Measurements from ENCODE around the gene LRP2.

LRP2 gene

DNA sequence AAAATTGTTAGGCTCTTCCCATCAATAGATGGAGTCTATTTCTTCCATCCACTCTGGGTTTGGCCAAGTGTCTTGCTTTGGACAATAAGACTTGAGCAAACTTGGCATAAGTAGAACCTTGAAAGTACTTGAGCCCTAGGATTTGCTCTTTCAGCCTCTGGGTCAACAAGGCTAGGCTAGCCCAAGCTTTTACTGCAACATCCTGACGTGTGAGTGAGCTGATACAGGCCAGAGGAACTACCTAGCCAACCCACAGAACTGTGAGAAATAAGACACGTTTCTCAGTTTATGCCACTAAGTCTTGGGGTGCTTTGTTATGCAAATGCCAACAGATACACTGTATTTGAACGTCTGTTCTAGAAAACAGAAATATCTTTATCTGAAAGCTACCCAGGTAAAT lies 71.9 kb downstream of the LRP2 start:
- CTCF ChIA-PET, result no interaction called here
- no peak overlapping the region for H3K27ac ChIP-seq
- TF ChIP-seq, protein P1, sequence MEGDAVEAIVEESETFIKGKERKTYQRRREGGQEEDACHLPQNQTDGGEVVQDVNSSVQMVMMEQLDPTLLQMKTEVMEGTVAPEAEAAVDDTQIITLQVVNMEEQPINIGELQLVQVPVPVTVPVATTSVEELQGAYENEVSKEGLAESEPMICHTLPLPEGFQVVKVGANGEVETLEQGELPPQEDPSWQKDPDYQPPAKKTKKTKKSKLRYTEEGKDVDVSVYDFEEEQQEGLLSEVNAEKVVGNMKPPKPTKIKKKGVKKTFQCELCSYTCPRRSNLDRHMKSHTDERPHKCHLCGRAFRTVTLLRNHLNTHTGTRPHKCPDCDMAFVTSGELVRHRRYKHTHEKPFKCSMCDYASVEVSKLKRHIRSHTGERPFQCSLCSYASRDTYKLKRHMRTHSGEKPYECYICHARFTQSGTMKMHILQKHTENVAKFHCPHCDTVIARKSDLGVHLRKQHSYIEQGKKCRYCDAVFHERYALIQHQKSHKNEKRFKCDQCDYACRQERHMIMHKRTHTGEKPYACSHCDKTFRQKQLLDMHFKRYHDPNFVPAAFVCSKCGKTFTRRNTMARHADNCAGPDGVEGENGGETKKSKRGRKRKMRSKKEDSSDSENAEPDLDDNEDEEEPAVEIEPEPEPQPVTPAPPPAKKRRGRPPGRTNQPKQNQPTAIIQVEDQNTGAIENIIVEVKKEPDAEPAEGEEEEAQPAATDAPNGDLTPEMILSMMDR (conservative IDR thresholded peaks at IDR 0.05; ENCODE audit: low read depth), result no peak
- no peak for DNase-seq (ENCODE audit: low spot score)
- POLR2A ChIA-PET (ENCODE audit: low non-redundant PET), result no interaction called here

DNA sequence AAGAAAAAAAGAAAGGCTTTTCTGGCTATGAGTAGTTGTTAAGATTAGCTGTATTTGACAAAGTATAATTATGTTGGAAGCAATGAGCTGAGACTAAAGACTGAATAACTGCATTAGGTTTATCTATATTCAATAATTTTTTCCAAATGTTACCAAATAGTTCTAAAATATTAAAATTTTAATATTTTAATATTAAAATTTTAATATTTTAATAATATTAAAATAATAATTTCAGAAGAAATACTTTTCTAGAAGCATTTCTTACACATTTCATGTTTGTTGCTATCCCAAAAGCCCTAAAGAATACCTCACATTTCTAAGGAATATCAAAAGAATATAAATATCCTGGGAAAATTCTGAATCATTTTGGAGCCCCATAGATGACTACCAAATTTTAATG lies 74.7 kb downstream of the LRP2 start:
- TF ChIP-seq, protein P1 (conservative IDR thresholded peaks at IDR 0.05; ENCODE audit: low read depth), result no peak
- no peak for DNase-seq (ENCODE audit: low spot score)
- H3K27ac ChIP-seq, result no peak overlapping the region
- POLR2A ChIA-PET (ENCODE audit: low non-redundant PET), result no interaction called here
- CTCF ChIA-PET, result no interaction called here

DNA sequence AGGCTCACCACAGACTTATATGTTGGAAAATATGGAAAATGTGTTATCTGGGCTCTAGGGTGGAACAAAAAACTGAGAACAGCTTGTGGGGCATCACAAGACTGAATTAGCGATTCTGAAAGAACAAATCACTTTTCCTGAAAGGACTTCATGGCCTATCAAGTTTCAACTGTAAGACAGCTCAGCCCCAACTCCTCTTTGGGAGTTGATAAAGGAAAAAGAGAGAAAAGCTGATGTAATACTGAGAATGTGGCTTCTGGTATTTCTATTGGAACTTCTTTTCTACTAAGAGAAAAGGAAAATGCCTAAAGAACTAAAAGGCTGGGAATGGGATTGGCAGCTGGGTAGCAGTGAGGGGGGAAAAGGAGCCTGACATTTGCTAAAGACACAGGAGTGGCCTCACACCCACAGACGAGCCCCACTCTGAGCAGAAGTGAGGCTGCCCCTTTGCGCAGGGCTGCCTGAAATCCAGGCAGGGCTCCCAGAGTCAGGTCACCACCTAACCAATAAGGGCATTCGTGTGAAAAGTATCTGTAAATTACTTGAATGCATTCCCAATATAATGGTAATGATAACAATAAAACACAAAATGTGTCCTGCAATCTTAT lies 75.6 kb downstream of the LRP2 start:
- no peak overlapping the region for H3K27ac ChIP-seq
- TF ChIP-seq, protein P1 (conservative IDR thresholded peaks at IDR 0.05; ENCODE audit: low read depth), result no peak
- ChIA-PET CTCF (no interaction called here), POLR2A (ENCODE audit: low non-redundant PET) (no interaction called here)
- no peak for DNase-seq (ENCODE audit: low spot score)

DNA sequence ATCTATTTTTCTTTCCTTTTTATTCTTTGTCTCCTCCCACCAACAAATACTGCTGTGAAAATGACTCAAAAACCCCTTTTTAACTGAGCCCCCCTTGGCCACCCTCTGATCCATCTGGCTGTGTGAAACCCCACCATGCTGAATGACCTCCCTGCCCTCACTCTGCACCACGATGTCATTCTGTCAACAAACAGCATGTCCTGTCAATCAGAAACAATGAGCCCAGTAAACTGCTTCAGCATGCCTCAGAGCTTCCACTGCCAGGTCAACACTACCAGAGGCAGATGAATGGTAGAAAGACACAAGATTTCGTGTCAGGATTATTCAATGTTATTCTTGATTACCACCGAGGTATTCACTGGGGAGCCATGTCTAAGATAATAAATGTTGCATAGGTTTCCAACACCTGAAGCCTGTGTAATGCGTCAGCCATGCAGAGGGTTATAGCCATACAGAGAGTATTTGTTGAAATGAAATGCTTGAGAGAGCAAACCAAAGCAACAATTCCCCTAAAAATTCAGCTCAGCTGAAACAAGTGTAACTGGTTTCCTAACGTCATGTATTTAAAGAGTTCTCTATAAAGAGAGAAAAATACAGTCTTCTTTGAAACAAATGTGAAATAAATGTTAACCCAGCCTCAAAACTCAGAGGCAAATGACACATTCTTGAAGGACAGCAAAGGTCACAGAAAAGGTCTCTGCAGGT lies 76.7 kb downstream of the LRP2 start:
- no peak overlapping the region for H3K27ac ChIP-seq
- ChIA-PET POLR2A (ENCODE audit: low non-redundant PET) (no interaction called here), CTCF (interaction anchor here (0.6 kb wide), 1 partner anchor 53 kb away, joined by 3 read pairs; no protein-coding TSS in a partner anchor)
- TF ChIP-seq, protein P1 (conservative IDR thresholded peaks at IDR 0.05; ENCODE audit: low read depth), result no peak
- no peak for DNase-seq (ENCODE audit: low spot score)

DNA sequence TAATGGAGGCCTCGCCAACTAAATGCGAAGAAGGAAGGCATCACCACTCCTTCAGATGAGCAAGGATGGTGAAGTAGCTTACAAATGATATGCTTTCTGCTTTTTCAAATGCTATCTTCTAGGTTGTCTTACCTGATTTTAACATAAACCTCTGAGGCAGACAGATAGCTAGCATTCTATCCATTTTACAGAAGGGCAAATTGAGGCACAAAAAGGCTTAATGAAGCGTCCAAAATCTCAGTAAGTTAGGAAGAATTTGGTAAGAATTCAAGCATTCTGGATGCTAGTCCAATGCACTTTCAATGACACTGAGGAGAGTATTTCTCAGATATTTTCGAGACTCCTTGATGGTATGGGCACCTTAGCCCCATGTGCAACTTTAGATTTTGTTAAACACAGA lies 81.8 kb downstream of the LRP2 start:
- POLR2A ChIA-PET (ENCODE audit: low non-redundant PET), result no interaction called here
- H3K27ac ChIP-seq, result no peak overlapping the region
- DNase-seq (ENCODE audit: low spot score), result no peak
- CTCF ChIA-PET, result no interaction called here
- TF ChIP-seq, protein P1 (conservative IDR thresholded peaks at IDR 0.05; ENCODE audit: low read depth), result no peak

DNA sequence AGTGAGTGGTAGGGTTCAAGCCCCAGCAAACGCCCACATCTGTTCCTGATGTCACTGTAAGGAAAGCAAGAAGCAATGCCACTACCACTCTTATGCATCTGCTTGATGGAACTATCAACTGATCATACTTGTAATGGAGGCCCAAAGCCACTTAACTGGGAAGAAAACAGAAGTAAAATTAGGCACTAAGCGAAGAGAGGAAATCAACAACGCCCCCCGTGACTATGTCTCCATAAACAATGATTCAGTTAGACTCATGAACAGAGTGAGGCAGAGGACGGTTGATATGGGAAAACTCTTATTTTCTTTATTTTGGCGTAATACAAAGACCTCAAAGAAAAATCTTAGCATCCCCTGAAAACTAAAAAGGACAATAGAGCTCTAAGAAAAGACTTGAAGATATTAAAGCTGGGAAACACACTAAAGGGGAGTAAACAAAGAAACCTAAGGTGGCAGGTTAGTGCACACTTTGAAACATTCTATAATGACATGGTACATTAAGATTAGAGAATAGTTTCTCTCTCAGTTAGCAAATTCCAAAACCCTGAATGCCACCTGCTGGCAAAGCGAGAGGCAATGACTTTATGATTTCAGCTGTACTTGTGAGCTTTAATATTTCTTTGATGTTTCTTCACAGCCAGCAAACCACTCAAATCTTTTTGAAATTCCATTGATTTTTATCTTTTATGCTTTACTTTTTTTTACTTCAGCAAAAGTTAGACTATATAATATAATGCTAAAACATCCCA lies 86.5 kb downstream of the LRP2 start:
- POLR2A ChIA-PET (ENCODE audit: low non-redundant PET), result no interaction called here
- DNase-seq (ENCODE audit: low spot score), result no peak
- H3K27ac ChIP-seq, result no peak overlapping the region
- CTCF ChIA-PET, result interaction anchor here (0.6 kb wide), 1 partner anchor 336 kb away, joined by 3 read pairs; no protein-coding TSS in a partner anchor
- TF ChIP-seq, protein P1 (conservative IDR thresholded peaks at IDR 0.05; ENCODE audit: low read depth), result no peak; the same call in 1 of the 2 replicates

All from RWPE1 (cell line).